NOMO-1 (cell line): ENCODE measurements around the gene TMSB4Y.

Experiments
- DNase-seq, 2 experiments: peaks; one replicate each; lab custom pipeline; 2025; ENCODE audit not compliant: unreplicated experiment in 2 of 2; lab: John Stamatoyannopoulos, UW

Gene TMSB4Y

GRCh38 chrY:13703568-13703968 is at the start of gene TMSB4Y:
Gene TMSB4Y (plus strand): TSS chrY:13703899.
- DNase-seq, result no peak

- DNase-seq, result no peak
Observed at GRCh38 chrY:13664162-13664561, 39.5 kb upstream of the TMSB4Y start.

GRCh38 chrY:13671122-13671521 is 32.6 kb upstream of the TMSB4Y start:
- no peak for DNase-seq

GRCh38 chrY:13702276-13702675 is 1.4 kb upstream of the TMSB4Y start:
- DNase-seq, result no peak

GRCh38 chrY:13704121-13704930 is 627 bp downstream of the TMSB4Y start:
- DNase-seq, result no peak

- DNase-seq, result no peak
Observed at GRCh38 chrY:13705197-13705596, 1.5 kb downstream of the TMSB4Y start.

GRCh38 chrY:13708038-13708437 is 4.3 kb downstream of the TMSB4Y start:
- DNase-seq, result no peak

GRCh38 chrY:13718996-13719395 is 15.3 kb downstream of the TMSB4Y start:
- DNase-seq, result no peak

- no peak for DNase-seq
Observed at GRCh38 chrY:13729517-13729916, 25.8 kb downstream of the TMSB4Y start.

- no peak for DNase-seq
Observed at GRCh38 chrY:13738618-13739017, 34.9 kb downstream of the TMSB4Y start.

GRCh38 chrY:13751289-13752071 is 47.8 kb downstream of the TMSB4Y start:
- no peak for DNase-seq

- DNase-seq, result no peak
Observed at GRCh38 chrY:13754661-13755060, 51.0 kb downstream of the TMSB4Y start.
